ENCODE data around the gene RMND1. TPM values are rescaled to one million over a fixed set of nuclear protein-coding genes. Genes with fewer than 3 reads are reported as not detected.
"Not testable (repeated sequence)": the region's sequence is repeated elsewhere in the genome, so short reads cannot be mapped to it uniquely, and the experiment has no call there.

The RMND1 gene
- total RNA-seq, 1 experiment from 2014 or later = 23.1 TPM

GRCh38 chr6:151452750-151453427 is 963 bp upstream of the RMND1 start:
- no peak for DNase-seq (ENCODE audit: low spot score)

- no peak for DNase-seq (ENCODE audit: low spot score)
These were observed 443 bp downstream of the RMND1 start for GRCh38 chr6:151451417-151451949.

- not testable (repeated sequence) for DNase-seq (ENCODE audit: low spot score)
These were observed 998 bp downstream of the RMND1 start for GRCh38 chr6:151450928-151451327.

GRCh38 chr6:151448623-151449022 is 3.3 kb downstream of the RMND1 start:
- DNase-seq (ENCODE audit: low spot score) = no peak

- DNase-seq (ENCODE audit: low spot score) = no peak
These were observed 4.7 kb downstream of the RMND1 start for GRCh38 chr6:151447237-151447636.

- DNase-seq (ENCODE audit: low spot score) = no peak
These were observed 6.4 kb downstream of the RMND1 start for GRCh38 chr6:151445482-151445881.

GRCh38 chr6:151443911-151444621 is 7.9 kb downstream of the RMND1 start:
- no peak for DNase-seq (ENCODE audit: low spot score)

GRCh38 chr6:151443454-151443853 is 8.5 kb downstream of the RMND1 start:
- no peak for DNase-seq (ENCODE audit: low spot score)

GRCh38 chr6:151442371-151442770 is 9.6 kb downstream of the RMND1 start:
- DNase-seq (ENCODE audit: low spot score) = no peak

GRCh38 chr6:151441390-151442166 is 10.3 kb downstream of the RMND1 start:
- no peak for DNase-seq (ENCODE audit: low spot score)

GRCh38 chr6:151440930-151441329 is 11.0 kb downstream of the RMND1 start:
- no peak for DNase-seq (ENCODE audit: low spot score)

- no peak for DNase-seq (ENCODE audit: low spot score)
These were observed 11.4 kb downstream of the RMND1 start for GRCh38 chr6:151440498-151440897.

- DNase-seq (ENCODE audit: low spot score) = no peak
These were observed 14.5 kb downstream of the RMND1 start for GRCh38 chr6:151437401-151437800.

GRCh38 chr6:151436802-151437201 is 15.1 kb downstream of the RMND1 start:
- no peak for DNase-seq (ENCODE audit: low spot score)

- DNase-seq (ENCODE audit: low spot score) = no peak
These were observed 15.6 kb downstream of the RMND1 start for GRCh38 chr6:151436300-151436699.

- DNase-seq (ENCODE audit: low spot score) = no peak
These were observed 17.6 kb downstream of the RMND1 start for GRCh38 chr6:151434369-151434768.

GRCh38 chr6:151432651-151433050 is 19.3 kb downstream of the RMND1 start:
- DNase-seq (ENCODE audit: low spot score) = no peak

GRCh38 chr6:151431337-151431736 is 20.6 kb downstream of the RMND1 start:
- no peak for DNase-seq (ENCODE audit: low spot score)

GRCh38 chr6:151430886-151431285 is 21.0 kb downstream of the RMND1 start:
- DNase-seq (ENCODE audit: low spot score) = no peak

GRCh38 chr6:151428093-151428735 is 23.7 kb downstream of the RMND1 start:
- no peak for DNase-seq (ENCODE audit: low spot score)

GRCh38 chr6:151425561-151425960 is 26.4 kb downstream of the RMND1 start:
- no peak for DNase-seq (ENCODE audit: low spot score)

- DNase-seq (ENCODE audit: low spot score) = no peak
These were observed 28.9 kb downstream of the RMND1 start for GRCh38 chr6:151422981-151423380.
